Nephron (organoid): Measurements from ENCODE around the gene RXRA.

Experiments
- H3K27ac Mint-ChIP-seq, 3 experiments: 2 replicates each; pipeline ENCODE4 v1.8.0; 2020; ENCODE audit warnings: mixed read lengths in 3 of 3, mild to moderate bottlenecking in 2 of 3, moderate library complexity in 1 of 3
- H3K27me3 Mint-ChIP-seq: 2 replicates; pipeline ENCODE4 v1.8.0; 2021; ENCODE audit warnings: low read depth, mild to moderate bottlenecking, moderate library complexity, mixed read lengths
- H3K36me3 Mint-ChIP-seq: 2 replicates; pipeline ENCODE4 v1.8.0; 2020; ENCODE audit warnings: low read depth, mixed read lengths
- H3K4me1 Mint-ChIP-seq: 2 replicates; pipeline ENCODE4 v1.8.0; 2020; ENCODE audit warnings: mixed read lengths
- H3K4me3 Mint-ChIP-seq, 3 experiments: 2 replicates each; pipeline ENCODE4 v1.8.0; 2020; ENCODE audit warnings: mild to moderate bottlenecking in 3 of 3, mixed read lengths in 3 of 3, moderate library complexity in 2 of 3
- H3K9me3 Mint-ChIP-seq: 2 replicates; pipeline ENCODE4 v1.8.0; 2020; ENCODE audit warnings: mixed read lengths
- TF ChIP-seq, protein P1 (sequence below), 3 experiments: fragments of 200-600 bp; sonication (generic); IDR thresholded peaks; one replicate each; pipeline ENCODE4 v1.5.0; 2021; ENCODE audit warnings: antibody characterized with exemption in 3 of 3; ENCODE audit not compliant: unreplicated experiment in 3 of 3

Gene RXRA

DNA sequence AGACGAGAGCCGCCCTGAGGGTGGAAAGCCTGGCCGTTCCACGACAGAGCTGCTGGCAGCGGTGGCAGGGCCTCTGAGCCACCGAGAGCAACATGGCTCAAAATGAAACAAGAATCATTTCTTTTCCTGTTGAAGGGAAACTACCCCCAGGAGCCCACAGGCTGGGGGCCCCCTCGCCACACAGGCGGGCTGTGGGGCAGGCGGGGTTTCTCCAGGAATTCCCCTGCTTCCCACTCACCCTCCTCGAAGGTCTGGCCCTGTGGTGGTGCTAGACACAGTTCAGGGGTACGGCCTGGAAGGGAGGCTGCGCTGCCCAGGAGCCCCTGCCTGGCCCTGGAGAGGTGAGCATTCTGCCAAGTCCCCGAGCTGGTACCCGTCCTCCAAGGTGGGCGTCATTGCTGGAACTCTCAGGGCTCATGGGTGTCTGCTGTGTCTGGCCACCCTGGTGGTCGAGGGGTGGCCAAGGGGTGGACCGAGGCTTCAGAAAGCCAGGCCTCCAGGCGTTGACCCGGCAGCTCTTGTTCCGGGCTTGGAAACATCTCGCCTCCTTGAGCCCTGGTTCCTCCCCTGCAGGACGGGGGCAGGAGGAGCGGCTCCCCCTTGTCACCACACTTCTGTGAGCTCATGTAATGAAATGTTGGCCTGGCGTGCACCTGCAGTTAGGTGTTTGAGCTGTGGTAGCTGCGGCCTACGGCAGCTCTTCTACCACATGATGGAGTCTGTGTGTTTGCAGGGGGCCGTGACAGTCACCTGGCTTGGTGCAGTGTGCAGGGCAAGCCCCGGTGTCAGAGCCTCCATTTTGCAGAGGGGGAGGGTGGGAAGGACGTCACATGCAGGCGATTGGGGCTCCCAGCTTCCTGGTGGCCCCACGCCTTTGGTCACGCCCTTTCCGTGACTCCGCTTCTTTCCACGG, 65.3 kb downstream of the RXRA start:
- no peaks in the 10 kb centered on the region for H3K9me3 Mint-ChIP-seq
- peaks cover 22% of the 10 kb centered on the region for H3K4me1 Mint-ChIP-seq
- H3K27me3 Mint-ChIP-seq: no peaks in the 10 kb centered on the region
- TF ChIP-seq, protein P1, sequence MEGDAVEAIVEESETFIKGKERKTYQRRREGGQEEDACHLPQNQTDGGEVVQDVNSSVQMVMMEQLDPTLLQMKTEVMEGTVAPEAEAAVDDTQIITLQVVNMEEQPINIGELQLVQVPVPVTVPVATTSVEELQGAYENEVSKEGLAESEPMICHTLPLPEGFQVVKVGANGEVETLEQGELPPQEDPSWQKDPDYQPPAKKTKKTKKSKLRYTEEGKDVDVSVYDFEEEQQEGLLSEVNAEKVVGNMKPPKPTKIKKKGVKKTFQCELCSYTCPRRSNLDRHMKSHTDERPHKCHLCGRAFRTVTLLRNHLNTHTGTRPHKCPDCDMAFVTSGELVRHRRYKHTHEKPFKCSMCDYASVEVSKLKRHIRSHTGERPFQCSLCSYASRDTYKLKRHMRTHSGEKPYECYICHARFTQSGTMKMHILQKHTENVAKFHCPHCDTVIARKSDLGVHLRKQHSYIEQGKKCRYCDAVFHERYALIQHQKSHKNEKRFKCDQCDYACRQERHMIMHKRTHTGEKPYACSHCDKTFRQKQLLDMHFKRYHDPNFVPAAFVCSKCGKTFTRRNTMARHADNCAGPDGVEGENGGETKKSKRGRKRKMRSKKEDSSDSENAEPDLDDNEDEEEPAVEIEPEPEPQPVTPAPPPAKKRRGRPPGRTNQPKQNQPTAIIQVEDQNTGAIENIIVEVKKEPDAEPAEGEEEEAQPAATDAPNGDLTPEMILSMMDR (IDR thresholded peaks at IDR 0.05; ENCODE audit: unreplicated experiment in 3 of 3): no peak
- H3K27ac Mint-ChIP-seq: no peak overlapping the region
- no peak overlapping the region for H3K4me3 Mint-ChIP-seq
- H3K36me3 Mint-ChIP-seq: no peaks in the 10 kb centered on the region

DNA sequence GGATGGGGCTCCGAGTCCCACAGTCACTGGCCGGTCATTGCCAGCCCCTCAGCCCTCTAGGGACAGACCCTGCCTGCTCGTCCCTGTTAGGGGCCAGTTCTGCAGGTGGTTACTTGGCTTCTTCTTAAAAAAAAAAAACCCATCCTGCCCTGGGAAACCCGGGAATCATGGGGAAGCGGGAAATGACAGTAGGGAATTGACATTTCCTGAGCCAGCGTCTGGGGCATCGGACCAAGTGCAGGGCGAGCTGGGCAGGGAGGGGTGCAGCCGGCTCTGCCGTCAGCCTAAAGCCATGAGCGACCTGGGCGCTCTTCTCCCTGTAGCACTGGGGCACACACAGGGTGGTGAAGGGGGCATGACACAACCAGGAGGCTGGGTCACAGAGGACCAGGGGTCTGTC, 66.6 kb downstream of the RXRA start:
- peaks cover 19% of the 10 kb centered on the region for H3K4me1 Mint-ChIP-seq
- H3K36me3 Mint-ChIP-seq: no peaks in the 10 kb centered on the region
- H3K9me3 Mint-ChIP-seq: no peaks in the 10 kb centered on the region
- H3K27ac Mint-ChIP-seq: no peak overlapping the region
- TF ChIP-seq, protein P1 (IDR thresholded peaks at IDR 0.05; ENCODE audit: unreplicated experiment in 3 of 3): no peak
- no peaks in the 10 kb centered on the region for H3K27me3 Mint-ChIP-seq
- no peak overlapping the region for H3K4me3 Mint-ChIP-seq

DNA sequence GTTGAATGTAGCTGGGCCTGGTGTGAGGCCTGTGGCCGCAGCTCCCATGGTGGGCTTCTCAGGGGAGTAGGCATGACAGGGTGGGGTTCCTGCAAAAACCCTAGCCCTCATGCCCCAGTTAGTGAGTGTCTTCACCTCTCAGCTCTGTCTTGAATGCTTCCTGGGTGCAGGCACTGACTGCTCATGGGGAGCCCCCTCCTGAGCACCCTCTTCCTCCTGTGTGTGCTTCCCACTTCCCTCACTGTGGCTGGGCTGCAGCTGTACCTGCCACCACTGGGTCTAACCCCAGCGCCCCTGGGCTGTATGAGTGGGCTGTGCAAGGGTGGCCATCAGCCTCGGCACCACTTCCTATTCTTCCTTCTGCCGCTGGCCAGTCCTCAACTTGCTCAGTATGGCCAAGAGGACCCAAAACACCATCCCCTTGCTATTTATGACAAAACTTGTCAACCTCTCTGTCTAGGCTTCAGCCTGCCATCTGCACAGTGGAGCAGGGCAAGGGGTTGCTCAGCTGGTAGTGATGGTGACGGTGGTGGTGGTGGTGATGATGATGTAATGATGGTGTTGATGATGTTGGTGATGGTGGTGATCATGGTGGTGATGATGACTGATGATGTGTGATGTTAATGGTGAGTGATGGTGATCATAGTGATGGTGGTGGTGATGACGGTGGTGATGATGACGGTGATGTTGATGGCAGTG, 67.5 kb downstream of the RXRA start:
- TF ChIP-seq, protein P1 (IDR thresholded peaks at IDR 0.05; ENCODE audit: unreplicated experiment in 3 of 3): no peak
- Mint-ChIP-seq H3K9me3 (no peaks in the 10 kb centered on the region), H3K36me3 (no peaks in the 10 kb centered on the region), H3K4me1 (peaks cover 12% of the 10 kb centered on the region), H3K4me3 (no peak overlapping the region), H3K27me3 (no peaks in the 10 kb centered on the region), H3K27ac (no peak overlapping the region)

DNA sequence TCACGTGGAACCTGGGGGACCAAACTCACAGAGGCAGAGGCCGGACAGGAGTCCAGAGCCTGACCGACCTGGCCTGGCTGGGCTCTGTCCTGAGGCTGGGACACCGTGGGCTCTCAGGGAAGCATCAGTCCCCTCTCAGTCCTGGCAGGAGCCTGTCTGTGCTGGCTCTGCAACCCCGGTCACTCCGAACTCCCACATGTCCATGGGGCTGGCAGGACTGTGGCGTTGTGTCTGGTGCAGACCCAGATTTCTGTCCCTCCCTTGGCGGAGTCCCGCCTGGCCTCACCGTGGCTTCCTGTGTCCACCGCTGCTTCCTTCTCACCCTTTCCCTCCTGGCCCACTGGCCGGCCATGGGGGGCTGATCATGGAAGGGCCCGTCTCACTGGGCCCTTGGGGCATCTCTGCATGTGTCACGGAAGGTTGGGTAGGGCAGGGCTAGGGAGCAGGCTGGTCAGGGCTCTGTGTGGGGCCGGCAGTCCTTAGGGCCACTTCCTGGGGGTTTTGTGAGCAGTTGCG, 68.8 kb downstream of the RXRA start:
- H3K4me1 Mint-ChIP-seq: peaks cover 12% of the 10 kb centered on the region
- H3K36me3 Mint-ChIP-seq: no peaks in the 10 kb centered on the region
- H3K27ac Mint-ChIP-seq: no peak overlapping the region
- H3K9me3 Mint-ChIP-seq: no peaks in the 10 kb centered on the region
- TF ChIP-seq, protein P1 (IDR thresholded peaks at IDR 0.05; ENCODE audit: unreplicated experiment in 3 of 3): no peak
- H3K27me3 Mint-ChIP-seq: no peaks in the 10 kb centered on the region
- no peak overlapping the region for H3K4me3 Mint-ChIP-seq

DNA sequence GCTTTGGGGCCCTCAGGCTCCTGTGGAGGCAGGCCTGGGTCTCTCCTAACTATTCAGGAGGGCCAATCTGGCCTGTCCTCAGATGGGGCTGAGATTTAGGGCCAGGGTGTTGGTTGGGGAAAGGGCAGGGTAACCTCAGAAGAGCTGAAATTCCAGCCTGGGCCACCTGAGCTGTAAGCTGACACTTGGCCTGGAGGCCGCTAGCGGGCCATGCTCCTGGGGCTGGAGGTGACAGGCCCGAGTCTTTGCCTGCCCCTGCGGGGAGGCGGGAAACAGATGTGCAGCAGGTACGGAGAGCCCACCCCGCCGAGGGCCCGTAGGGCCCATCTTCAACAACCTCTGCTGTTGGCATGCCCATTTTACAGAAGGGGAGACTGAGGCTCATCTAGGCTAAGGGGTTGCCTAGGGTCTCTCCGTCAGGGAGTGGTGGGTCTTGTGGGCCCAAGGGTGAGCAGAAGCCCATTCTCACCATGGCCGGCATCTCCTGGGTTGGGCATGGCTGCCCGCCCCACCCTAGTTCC, 69.5 kb downstream of the RXRA start:
- Mint-ChIP-seq H3K27ac (no peak overlapping the region), H3K36me3 (no peaks in the 10 kb centered on the region), H3K9me3 (no peaks in the 10 kb centered on the region), H3K4me3 (no peak overlapping the region), H3K27me3 (no peaks in the 10 kb centered on the region), H3K4me1 (peaks cover 5% of the 10 kb centered on the region)
- TF ChIP-seq, protein P1 (IDR thresholded peaks at IDR 0.05; ENCODE audit: unreplicated experiment in 3 of 3): no peak
